Ishikawa (cell line): ENCODE measurements around the gene IRX2.

Source experiments
- EP300 ChIP-seq: IDR thresholded peaks from 2 replicates; pipeline ENCODE4 v1.6.1; 2012; ENCODE audit warnings: borderline replicate concordance
- NFIC ChIP-seq: IDR thresholded peaks from 2 replicates; pipeline ENCODE4 v1.6.1; 2012
- YY1 ChIP-seq: IDR thresholded peaks from 2 replicates; pipeline ENCODE4 v1.6.1; 2012; ENCODE audit warnings: low read depth
- ZBTB7A ChIP-seq: IDR thresholded peaks from 2 replicates; pipeline ENCODE4 v1.6.1; 2012; ENCODE audit warnings: low read depth

GRCh38 chr5:2757563-2758351 lies 6.3 kb upstream of the IRX2 start:
- TF ChIP-seq EP300 (no peak), YY1 (no peak), ZBTB7A (no peak), NFIC (no peak)
